ENCODE results near the gene TMEM164. TPM values are rescaled to one million over a fixed set of nuclear protein-coding genes. Genes with fewer than 3 reads are reported as not detected.

TMEM164 gene
- total RNA-seq, 6 experiments from 2014 or later, result 1.3 to 7.9 (median 2.8) TPM

GRCh38 chrX:110006161-110006560, 3.2 kb downstream of the TMEM164 start:
- Histone ChIP-seq H3K36me3 (no peaks in the 10 kb centered on the region), H3K27me3 (no peaks in the 10 kb centered on the region), H3K9me3 (no peaks in the 10 kb centered on the region), H3K4me3 (no peak overlapping the region), H3K4me1 (peaks cover 0 to 11% (median 0%) of the 10 kb centered on the region in 4 donors), H3K27ac (no peak overlapping the region)
- DNase-seq, result no peak
- 68% methylated on average over 2 of the region's 2 CpGs for WGBS (ENCODE audit: insufficient coverage, low coverage, low lambda C conversion rate, missing lambda C conversion rate)
- no peak for TF ChIP-seq CTCF (IDR thresholded peaks at IDR 0.05)
- TF ChIP-seq POLR2A (IDR thresholded peaks at IDR 0.05), result no peak
- intact Hi-C loops (cut with DNase I), result no loop called here
- ATAC-seq, result no peak

- Histone ChIP-seq H3K36me3 (no peaks in the 10 kb centered on the region), H3K4me1 (peaks cover 0 to 11% (median 0%) of the 10 kb centered on the region in 4 donors), H3K4me3 (no peak overlapping the region), H3K27me3 (peaks cover 0 to 5% of the 10 kb centered on the region in 2 donors), H3K9me3 (no peaks in the 10 kb centered on the region), H3K27ac (no peak overlapping the region)
- no peak for DNase-seq
- 22% methylated on average over 3 of the region's 3 CpGs for WGBS (ENCODE audit: insufficient coverage, low coverage, low lambda C conversion rate, missing lambda C conversion rate)
- TF ChIP-seq POLR2A (IDR thresholded peaks at IDR 0.05), result no peak
- no peak for TF ChIP-seq CTCF (IDR thresholded peaks at IDR 0.05)
- no peak for ATAC-seq
- intact Hi-C loops (cut with DNase I), result no loop called here
Measured at GRCh38 chrX:110006821-110007375, 4.0 kb downstream of the TMEM164 start.

- Histone ChIP-seq H3K27me3 (peaks cover 0 to 5% of the 10 kb centered on the region in 2 donors), H3K9me3 (no peaks in the 10 kb centered on the region), H3K27ac (no peak overlapping the region), H3K4me3 (no peak overlapping the region), H3K36me3 (no peaks in the 10 kb centered on the region), H3K4me1 (peaks cover 0 to 11% (median 0%) of the 10 kb centered on the region in 4 donors)
- DNase-seq, result no peak
- TF ChIP-seq CTCF (IDR thresholded peaks at IDR 0.05), result no peak
- no peak for TF ChIP-seq POLR2A (IDR thresholded peaks at IDR 0.05)
- no peak for ATAC-seq
- 76% methylated on average over 3 of the region's 3 CpGs for WGBS (ENCODE audit: insufficient coverage, low coverage, low lambda C conversion rate, missing lambda C conversion rate)
- intact Hi-C loops (cut with DNase I), result no loop called here
Measured at GRCh38 chrX:110008011-110008635, 5.2 kb downstream of the TMEM164 start.

GRCh38 chrX:110012818-110013485, 10.0 kb downstream of the TMEM164 start:
- 57% methylated on average over 3 of the region's 3 CpGs for WGBS (ENCODE audit: insufficient coverage, low coverage, low lambda C conversion rate, missing lambda C conversion rate)
- H3K4me1 ChIP-seq, result no peaks in the 10 kb centered on the region
- H3K27me3 ChIP-seq, result peaks cover 0 to 5% of the 10 kb centered on the region in 2 donors
- H3K9me3 ChIP-seq, result no peaks in the 10 kb centered on the region
- no peak overlapping the region for H3K27ac ChIP-seq
- ATAC-seq (no peak), DNase-seq (no peak)
- intact Hi-C loops (cut with DNase I), result no loop called here
- H3K36me3 ChIP-seq, result no peaks in the 10 kb centered on the region
- TF ChIP-seq POLR2A (IDR thresholded peaks at IDR 0.05), result no peak
- TF ChIP-seq CTCF (IDR thresholded peaks at IDR 0.05), result no peak
- no peak overlapping the region for H3K4me3 ChIP-seq

All from right lobe of liver (tissue), 6 donors.